GM12872 (cell line): Measurements from ENCODE around the gene BEGAIN.

ENCODE experiments used
- TF ChIP-seq, protein P1 (sequence below): IDR thresholded peaks from 3 replicates; pipeline ENCODE4 v1.5.1; 2011; ENCODE audit warnings: low read depth, mild to moderate bottlenecking, low read length, moderate library complexity; ENCODE audit not compliant: insufficient read depth

BEGAIN gene

DNA sequence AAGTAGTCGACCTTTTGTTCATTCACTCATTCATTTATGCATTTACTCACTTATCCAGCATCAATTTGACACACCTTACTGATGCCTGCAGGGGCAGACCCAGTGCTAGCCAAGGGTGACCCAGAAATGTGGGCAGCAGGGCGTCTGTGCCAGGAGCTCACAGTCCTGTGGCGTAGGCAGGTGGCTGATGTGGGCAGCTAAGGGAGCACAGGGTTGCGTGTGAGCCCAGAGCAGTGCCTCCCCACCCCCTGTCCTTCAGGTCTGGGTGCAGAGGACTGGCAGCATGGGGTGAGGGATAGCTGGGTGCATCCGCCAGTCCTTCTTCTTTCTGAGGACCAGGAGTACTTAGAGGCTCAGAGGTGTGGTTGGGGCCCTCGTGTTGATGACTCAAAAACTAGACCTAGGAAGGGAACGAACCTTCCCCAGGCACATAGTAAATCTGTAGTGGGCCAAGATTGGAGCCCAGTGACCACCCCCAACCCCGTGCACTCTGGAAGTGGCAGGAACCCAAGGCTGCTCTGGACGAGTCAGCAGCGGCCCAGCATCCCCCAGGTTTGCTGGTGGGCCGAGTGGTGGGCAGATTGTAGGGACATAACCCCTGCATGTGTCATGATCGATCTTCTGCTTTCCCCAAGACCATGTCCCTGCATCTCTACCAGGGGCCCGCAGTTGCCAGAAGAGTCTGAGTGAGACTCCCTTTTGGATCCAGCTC is 63.9 kb downstream of the BEGAIN start:
- TF ChIP-seq, protein P1, sequence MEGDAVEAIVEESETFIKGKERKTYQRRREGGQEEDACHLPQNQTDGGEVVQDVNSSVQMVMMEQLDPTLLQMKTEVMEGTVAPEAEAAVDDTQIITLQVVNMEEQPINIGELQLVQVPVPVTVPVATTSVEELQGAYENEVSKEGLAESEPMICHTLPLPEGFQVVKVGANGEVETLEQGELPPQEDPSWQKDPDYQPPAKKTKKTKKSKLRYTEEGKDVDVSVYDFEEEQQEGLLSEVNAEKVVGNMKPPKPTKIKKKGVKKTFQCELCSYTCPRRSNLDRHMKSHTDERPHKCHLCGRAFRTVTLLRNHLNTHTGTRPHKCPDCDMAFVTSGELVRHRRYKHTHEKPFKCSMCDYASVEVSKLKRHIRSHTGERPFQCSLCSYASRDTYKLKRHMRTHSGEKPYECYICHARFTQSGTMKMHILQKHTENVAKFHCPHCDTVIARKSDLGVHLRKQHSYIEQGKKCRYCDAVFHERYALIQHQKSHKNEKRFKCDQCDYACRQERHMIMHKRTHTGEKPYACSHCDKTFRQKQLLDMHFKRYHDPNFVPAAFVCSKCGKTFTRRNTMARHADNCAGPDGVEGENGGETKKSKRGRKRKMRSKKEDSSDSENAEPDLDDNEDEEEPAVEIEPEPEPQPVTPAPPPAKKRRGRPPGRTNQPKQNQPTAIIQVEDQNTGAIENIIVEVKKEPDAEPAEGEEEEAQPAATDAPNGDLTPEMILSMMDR: no peak

DNA sequence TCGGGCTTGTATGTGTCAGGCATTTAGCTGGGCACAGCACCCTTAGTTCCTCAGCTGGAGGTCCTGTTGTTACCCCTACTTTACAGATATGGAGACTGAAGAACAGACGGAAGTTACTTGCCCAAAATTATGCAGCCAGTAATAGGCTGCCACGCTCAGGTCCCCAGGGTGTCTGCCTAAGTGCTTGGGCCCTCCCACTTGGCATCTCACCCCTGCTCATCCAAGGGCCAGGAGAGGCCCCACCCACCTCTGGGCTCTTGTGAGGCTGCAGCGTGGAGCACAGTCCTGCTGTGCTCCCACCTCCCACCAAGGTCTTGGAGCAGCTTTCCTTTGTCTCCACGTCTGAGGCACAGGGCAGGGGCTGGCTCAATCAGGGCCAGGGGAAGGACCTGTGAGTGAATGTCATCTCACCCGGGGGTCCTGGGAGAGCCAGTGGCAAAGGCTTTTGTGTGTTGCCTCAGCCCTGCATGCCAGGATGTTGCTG is 64.6 kb downstream of the BEGAIN start:
- TF ChIP-seq, protein P1: no peak

DNA sequence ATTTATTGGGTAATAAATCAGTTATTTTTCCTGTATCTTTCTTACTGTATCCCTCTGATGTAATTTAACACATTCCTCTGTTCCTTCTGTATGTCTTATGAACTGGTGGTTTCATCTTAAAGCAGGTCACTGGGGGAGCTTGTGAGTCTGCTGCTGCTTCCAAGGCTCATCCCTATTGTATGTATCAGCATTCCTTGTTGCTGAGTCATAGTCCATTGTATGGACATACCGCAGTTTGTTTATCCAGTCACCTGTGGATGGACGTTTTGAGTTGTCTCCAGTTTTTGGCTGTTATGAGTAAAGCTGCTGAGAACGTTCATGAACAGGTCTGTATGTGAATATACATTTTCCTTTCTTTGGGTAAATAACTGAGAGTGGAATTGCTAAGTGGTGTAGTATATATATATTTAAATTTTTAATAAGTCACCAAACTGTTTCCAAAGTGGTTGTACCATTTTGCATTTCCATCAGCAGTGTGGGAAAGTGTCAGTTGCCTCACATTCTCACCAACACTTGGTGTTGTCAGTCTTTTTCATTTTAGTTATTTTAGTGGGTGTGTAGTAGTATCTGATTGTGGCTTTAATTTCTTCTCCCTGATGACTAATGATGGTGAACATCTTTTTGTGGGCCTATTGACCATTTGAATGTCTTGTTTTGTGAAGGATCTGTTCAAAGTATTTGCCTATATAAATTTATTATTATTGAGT is 82.7 kb downstream of the BEGAIN start:
- TF ChIP-seq, protein P1: no peak

DNA sequence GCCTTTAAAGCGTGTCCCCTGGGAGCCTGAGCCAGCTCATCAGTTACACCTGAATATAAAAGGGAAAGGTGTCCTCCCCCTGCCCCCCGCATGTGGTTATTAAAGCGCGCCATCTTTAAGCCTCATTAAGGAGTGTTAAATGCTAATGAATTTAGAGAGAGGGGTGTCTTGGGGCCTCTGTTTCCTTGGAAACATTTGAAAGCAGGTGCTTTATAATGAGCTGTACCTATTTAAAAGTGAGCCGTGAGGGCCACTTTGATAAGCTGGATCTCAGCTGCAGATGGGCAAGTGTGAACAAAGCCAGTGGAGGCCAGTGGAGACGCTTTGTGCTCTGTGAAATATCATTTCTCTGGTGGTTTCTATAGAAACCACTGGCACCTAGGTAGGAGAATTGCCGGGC is 84.0 kb downstream of the BEGAIN start:
- TF ChIP-seq, protein P1: no peak

DNA sequence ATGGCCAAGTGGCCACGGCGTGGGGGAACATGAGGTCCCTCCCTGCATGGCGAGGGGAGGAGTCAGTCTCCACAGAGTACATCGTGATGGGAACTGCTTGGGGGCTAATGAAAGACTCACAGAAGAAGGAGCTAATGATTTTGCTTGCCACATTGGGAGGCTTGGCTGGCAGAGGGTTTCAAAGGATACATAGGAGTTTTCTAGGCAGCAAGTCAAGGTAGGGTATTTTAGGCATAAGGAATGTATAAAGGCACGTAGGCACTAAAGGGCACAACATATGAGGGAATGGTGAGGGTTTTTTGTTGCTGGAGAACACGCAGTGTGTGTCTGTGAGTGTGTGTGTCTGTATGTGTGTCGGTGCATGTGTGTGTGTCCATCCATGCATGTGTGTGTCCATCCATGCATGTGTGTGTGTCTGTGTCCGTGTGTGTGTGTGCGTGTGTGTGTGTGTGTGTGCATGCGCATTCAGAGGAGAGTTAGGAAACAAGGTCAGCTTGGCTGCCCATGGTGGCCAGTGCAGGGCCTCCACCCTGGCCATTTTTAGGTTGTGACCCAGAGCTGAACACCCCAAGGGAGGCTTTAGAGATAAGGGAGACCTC is 84.5 kb downstream of the BEGAIN start:
- TF ChIP-seq, protein P1: no peak

DNA sequence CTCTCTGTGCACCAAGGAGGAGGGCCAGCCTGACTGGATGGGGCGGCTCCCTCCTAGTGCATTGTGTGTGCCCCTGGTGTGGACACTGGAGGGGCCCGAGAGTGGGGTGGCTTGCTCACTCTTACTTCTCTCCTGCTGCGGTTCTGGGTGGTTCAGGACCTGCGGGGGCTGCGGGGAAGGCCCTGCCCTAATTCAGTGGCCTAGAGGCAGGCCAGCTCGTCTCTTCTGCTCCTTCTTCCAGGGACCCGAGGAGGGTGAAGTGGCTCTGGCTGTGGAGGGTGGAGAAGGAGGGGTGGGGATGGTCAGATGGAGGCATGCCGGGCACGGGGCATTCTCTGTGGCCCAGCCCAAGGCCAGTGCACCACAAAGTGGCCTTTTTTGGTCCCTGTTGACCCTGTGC is 87.1 kb downstream of the BEGAIN start:
- TF ChIP-seq, protein P1: no peak

DNA sequence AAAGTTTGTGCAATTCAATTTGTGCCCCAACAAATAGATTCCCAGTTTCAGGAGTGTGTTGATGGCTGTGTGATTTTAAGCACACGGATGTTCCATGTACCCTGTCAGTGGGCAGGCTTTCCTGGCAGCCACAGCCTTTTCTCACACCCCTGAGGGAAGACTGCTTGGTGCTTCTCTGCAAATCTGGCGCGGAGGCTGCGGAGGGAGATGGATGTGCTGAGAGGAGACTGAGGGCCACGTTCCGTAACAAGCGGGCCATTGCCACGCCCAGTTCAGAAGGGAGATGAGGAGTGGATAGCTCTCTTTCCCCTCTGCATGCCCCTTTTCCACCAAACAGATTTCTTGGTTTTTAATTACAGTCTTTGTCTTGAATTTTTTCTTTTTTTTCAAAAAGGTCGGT is 89.1 kb downstream of the BEGAIN start:
- TF ChIP-seq, protein P1: no peak
